ENCODE data around the gene PEAK1.
"Not testable (repeated sequence)": the region's sequence is repeated elsewhere in the genome, so short reads cannot be mapped to it uniquely, and the experiment has no call there.

PEAK1 gene

GRCh38 chr15:77409259-77410156 is 10.4 kb downstream of the PEAK1 start:
- Histone ChIP-seq H3K4me2 (peak overlapping the region; percentile 14; the same call in 1 of the 2 replicates), H3K4me1 (ENCODE audit: low read depth, poor library complexity, severe bottlenecking) (peaks cover 9% of the 10 kb centered on the region), H3K4me3 (IDR thresholded peaks at IDR 0.05; ENCODE audit: insufficient read depth, low read depth, low read length) (no peak overlapping the region), H3K27ac (no peak overlapping the region), H3K79me2 (ENCODE audit: insufficient read depth, low read depth) (no peaks in the 10 kb centered on the region), H2AFZ (ENCODE audit: low read depth) (no peak overlapping the region), H3K27me3 (ENCODE audit: insufficient read depth, low read depth) (no peaks in the 10 kb centered on the region), H3K9ac (no peak overlapping the region), H4K20me1 (ENCODE audit: insufficient read depth) (no peaks in the 10 kb centered on the region), H3K36me3 (ENCODE audit: insufficient read depth) (no peaks in the 10 kb centered on the region)
- no peak for TF ChIP-seq CTCF (conservative IDR thresholded peaks at IDR 0.05; ENCODE audit: low read depth, low read length)

GRCh38 chr15:77406846-77407245 is 13.1 kb downstream of the PEAK1 start:
- no peak overlapping the region for H3K4me2 ChIP-seq
- H3K4me3 ChIP-seq (IDR thresholded peaks at IDR 0.05; ENCODE audit: insufficient read depth, low read depth, low read length) = no peak overlapping the region
- H2AFZ ChIP-seq (ENCODE audit: low read depth) = no peak overlapping the region
- no peak for TF ChIP-seq CTCF (conservative IDR thresholded peaks at IDR 0.05; ENCODE audit: low read depth, low read length)
- H3K79me2 ChIP-seq (ENCODE audit: insufficient read depth, low read depth) = no peaks in the 10 kb centered on the region
- H3K4me1 ChIP-seq (ENCODE audit: low read depth, poor library complexity, severe bottlenecking) = peaks cover 9% of the 10 kb centered on the region
- no peaks in the 10 kb centered on the region for H3K27me3 ChIP-seq (ENCODE audit: insufficient read depth, low read depth)
- no peaks in the 10 kb centered on the region for H3K36me3 ChIP-seq (ENCODE audit: insufficient read depth)
- H4K20me1 ChIP-seq (ENCODE audit: insufficient read depth) = no peaks in the 10 kb centered on the region
- H3K27ac ChIP-seq = no peak overlapping the region
- H3K9ac ChIP-seq = no peak overlapping the region

GRCh38 chr15:77406173-77406759 is 13.6 kb downstream of the PEAK1 start:
- not testable (repeated sequence) for H3K4me3 ChIP-seq (IDR thresholded peaks at IDR 0.05; ENCODE audit: insufficient read depth, low read depth, low read length); H2AFZ ChIP-seq (ENCODE audit: low read depth); H3K27me3 ChIP-seq (ENCODE audit: insufficient read depth, low read depth); H3K4me2 ChIP-seq; H3K36me3 ChIP-seq (ENCODE audit: insufficient read depth); H3K9ac ChIP-seq; H3K79me2 ChIP-seq (ENCODE audit: insufficient read depth, low read depth); H3K27ac ChIP-seq; H3K4me1 ChIP-seq (ENCODE audit: low read depth, poor library complexity, severe bottlenecking); H4K20me1 ChIP-seq (ENCODE audit: insufficient read depth)

- H4K20me1 ChIP-seq (ENCODE audit: insufficient read depth) = no peaks in the 10 kb centered on the region
- H3K27me3 ChIP-seq (ENCODE audit: insufficient read depth, low read depth) = no peaks in the 10 kb centered on the region
- no peaks in the 10 kb centered on the region for H3K4me1 ChIP-seq (ENCODE audit: low read depth, poor library complexity, severe bottlenecking)
- no peak overlapping the region for H3K9ac ChIP-seq
- H3K4me3 ChIP-seq (IDR thresholded peaks at IDR 0.05; ENCODE audit: insufficient read depth, low read depth, low read length) = no peak overlapping the region
- H3K4me2 ChIP-seq = no peak overlapping the region
- TF ChIP-seq CTCF (conservative IDR thresholded peaks at IDR 0.05; ENCODE audit: low read depth, low read length) = no peak
- no peaks in the 10 kb centered on the region for H3K79me2 ChIP-seq (ENCODE audit: insufficient read depth, low read depth)
- no peaks in the 10 kb centered on the region for H3K36me3 ChIP-seq (ENCODE audit: insufficient read depth)
- H3K27ac ChIP-seq = no peak overlapping the region
- no peak overlapping the region for H2AFZ ChIP-seq (ENCODE audit: low read depth)
These were observed 17.0 kb downstream of the PEAK1 start for GRCh38 chr15:77402740-77403379.

Data from KMS-11 (cell line).